ENCODE results near the gene SNX25. TPM values are rescaled to one million over a fixed set of nuclear protein-coding genes. Genes with fewer than 3 reads are reported as not detected.
A peak's percentile ranks its signal among the peaks of the same experiment; 100 is the strongest.
"Not testable (repeated sequence)": the region's sequence is repeated elsewhere in the genome, so short reads cannot be mapped to it uniquely, and the experiment has no call there.

SNX25 gene
- total RNA-seq, 1 donor from 2014 or later, result 53.1 TPM

DNA sequence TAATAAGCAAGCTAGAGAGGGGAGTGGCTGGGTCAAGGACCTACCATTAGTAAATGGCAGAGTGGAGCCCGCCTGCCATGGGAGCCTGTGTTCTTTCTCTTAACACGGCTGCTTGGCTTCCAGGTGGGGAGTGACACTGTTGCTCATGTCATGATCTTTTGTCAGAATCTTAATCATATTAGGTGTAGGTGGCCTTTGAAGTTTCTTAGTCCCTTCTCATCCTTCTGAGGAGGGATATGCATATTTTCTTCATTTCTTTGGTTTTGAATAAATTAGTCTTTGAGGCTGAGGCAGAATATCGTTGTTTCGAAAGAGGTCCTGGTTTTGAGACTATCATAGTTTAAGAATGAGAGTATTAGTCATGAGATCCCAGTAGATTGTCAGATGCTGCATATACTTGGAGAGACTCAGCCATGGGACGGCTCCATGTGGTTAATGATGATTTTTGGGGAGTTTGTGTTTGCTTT, 28.9 kb downstream of the SNX25 start:
- POLR2A ChIA-PET, result no interaction called here
- TF ChIP-seq, protein P1, sequence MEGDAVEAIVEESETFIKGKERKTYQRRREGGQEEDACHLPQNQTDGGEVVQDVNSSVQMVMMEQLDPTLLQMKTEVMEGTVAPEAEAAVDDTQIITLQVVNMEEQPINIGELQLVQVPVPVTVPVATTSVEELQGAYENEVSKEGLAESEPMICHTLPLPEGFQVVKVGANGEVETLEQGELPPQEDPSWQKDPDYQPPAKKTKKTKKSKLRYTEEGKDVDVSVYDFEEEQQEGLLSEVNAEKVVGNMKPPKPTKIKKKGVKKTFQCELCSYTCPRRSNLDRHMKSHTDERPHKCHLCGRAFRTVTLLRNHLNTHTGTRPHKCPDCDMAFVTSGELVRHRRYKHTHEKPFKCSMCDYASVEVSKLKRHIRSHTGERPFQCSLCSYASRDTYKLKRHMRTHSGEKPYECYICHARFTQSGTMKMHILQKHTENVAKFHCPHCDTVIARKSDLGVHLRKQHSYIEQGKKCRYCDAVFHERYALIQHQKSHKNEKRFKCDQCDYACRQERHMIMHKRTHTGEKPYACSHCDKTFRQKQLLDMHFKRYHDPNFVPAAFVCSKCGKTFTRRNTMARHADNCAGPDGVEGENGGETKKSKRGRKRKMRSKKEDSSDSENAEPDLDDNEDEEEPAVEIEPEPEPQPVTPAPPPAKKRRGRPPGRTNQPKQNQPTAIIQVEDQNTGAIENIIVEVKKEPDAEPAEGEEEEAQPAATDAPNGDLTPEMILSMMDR (IDR thresholded peaks at IDR 0.05), result no peak
- no peaks in the 10 kb centered on the region for H3K9me3 Mint-ChIP-seq
- H3K4me3 Mint-ChIP-seq, result no peak overlapping the region
- H3K36me3 Mint-ChIP-seq (ENCODE audit: low read depth), result peaks cover 21% of the 10 kb centered on the region
- intact Hi-C loops (cut with micrococcal nuclease), result no loop called here
- CTCF ChIA-PET, result no interaction called here
- H3K27ac Mint-ChIP-seq, result no peak overlapping the region
- DNase-seq (no peak), ATAC-seq (ENCODE audit: low read depth) (no peak)
- H3K4me1 Mint-ChIP-seq, result peaks cover 27% of the 10 kb centered on the region
- no peaks in the 10 kb centered on the region for H3K27me3 Mint-ChIP-seq

- Mint-ChIP-seq H3K36me3 (ENCODE audit: low read depth) (peaks cover 21% of the 10 kb centered on the region), H3K4me3 (no peak overlapping the region), H3K27ac (no peak overlapping the region), H3K9me3 (no peaks in the 10 kb centered on the region), H3K4me1 (peaks cover 31% of the 10 kb centered on the region), H3K27me3 (no peaks in the 10 kb centered on the region)
- TF ChIP-seq, protein P1 (IDR thresholded peaks at IDR 0.05), result no peak
- no peak for DNase-seq
- POLR2A ChIA-PET, result no interaction called here
- intact Hi-C loops (cut with micrococcal nuclease), result no loop called here
- no peak for ATAC-seq (ENCODE audit: low read depth)
- CTCF ChIA-PET, result no interaction called here
Observed at GRCh38 chr4:185238750-185239149, 29.4 kb downstream of the SNX25 start.

DNA sequence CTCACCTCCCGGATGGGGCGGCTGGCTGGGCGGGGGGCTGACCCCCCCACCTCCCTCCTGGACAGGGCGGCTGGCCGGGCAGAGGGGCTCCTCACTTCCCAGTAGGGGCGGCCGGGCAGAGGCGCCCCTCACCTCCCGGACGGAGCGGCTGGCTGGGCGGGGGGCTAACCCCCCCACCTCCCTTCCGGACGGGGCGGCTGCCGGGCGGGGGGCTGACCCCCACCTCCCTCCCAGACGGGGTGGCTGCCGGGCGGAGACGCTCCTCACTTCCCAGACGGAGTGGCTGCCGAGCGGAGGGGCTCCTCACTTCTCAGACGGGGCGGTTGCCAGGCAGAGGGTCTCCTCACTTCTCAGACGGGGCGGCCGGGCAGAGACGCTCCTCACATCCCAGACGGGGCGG, 31.1 kb downstream of the SNX25 start:
- POLR2A ChIA-PET; H3K27me3 Mint-ChIP-seq; H3K9me3 Mint-ChIP-seq; H3K4me3 Mint-ChIP-seq; CTCF ChIA-PET; H3K27ac Mint-ChIP-seq; ATAC-seq (ENCODE audit: low read depth); intact Hi-C loops (cut with micrococcal nuclease); DNase-seq: not testable (repeated sequence)
- H3K4me1 Mint-ChIP-seq, result peaks cover 28% of the 10 kb centered on the region
- peaks cover 17% of the 10 kb centered on the region for H3K36me3 Mint-ChIP-seq (ENCODE audit: low read depth)

GRCh38 chr4:185242749-185243533, 33.5 kb downstream of the SNX25 start:
- Mint-ChIP-seq H3K9me3 (no peaks in the 10 kb centered on the region), H3K4me3 (no peak overlapping the region), H3K4me1 (peaks cover 31% of the 10 kb centered on the region), H3K27me3 (no peaks in the 10 kb centered on the region), H3K36me3 (ENCODE audit: low read depth) (peaks cover 14% of the 10 kb centered on the region), H3K27ac (peak overlapping the region; percentile 59)
- intact Hi-C loops (cut with micrococcal nuclease), result no loop called here
- POLR2A ChIA-PET, result no interaction called here
- TF ChIP-seq, protein P1 (IDR thresholded peaks at IDR 0.05), result no peak
- ATAC-seq (ENCODE audit: low read depth) (no peak), DNase-seq (no peak)
- CTCF ChIA-PET, result no interaction called here

DNA sequence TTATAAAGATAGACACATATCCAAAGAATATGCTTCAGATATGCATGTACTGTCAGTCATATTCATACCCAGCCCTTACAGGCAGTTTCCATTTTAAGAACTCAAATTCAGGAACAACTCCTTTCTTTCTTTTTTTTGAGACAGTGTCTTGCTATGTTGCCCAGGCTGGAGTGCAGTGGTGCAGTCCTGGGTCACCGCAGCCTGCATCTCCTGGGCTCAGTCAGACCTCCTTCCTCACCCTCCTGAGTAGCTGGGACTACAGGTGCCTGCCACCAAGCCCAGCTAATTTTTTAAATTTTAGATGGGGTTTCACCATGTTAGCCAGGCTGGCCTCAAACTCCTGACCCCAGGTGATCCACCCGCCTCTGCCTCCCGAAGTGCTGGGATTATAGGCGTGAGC, 34.5 kb downstream of the SNX25 start:
- Mint-ChIP-seq H3K27me3 (no peaks in the 10 kb centered on the region), H3K27ac (no peak overlapping the region), H3K4me3 (no peak overlapping the region), H3K36me3 (ENCODE audit: low read depth) (peaks cover 15% of the 10 kb centered on the region), H3K4me1 (peaks cover 26% of the 10 kb centered on the region), H3K9me3 (no peaks in the 10 kb centered on the region)
- no peak for DNase-seq
- ATAC-seq (ENCODE audit: low read depth), result no peak
- POLR2A ChIA-PET, result no interaction called here
- CTCF ChIA-PET, result no interaction called here
- intact Hi-C loops (cut with micrococcal nuclease), result no loop called here
- TF ChIP-seq, protein P1 (IDR thresholded peaks at IDR 0.05), result no peak

Measured in activated B cell treated with CpG ODN at 0.5 μM for 24 hours (primary cell).